DOHH2 (cell line): Measurements from ENCODE around the gene PSRC1.

Source experiments
- H3F3A ChIP-seq: fragments of 200-600 bp; sonication (generic), shearing (Covaris generic); 2 replicates; pipeline ENCODE4 v1.6.0; 2016; ENCODE audit warnings: antibody characterized with exemption, mild to moderate bottlenecking; ENCODE audit not compliant: control insufficient read depth, insufficient read depth
- H3K27ac ChIP-seq: fragments of 200-600 bp; sonication (generic); 2 replicates; pipeline ENCODE4 v1.5.1; 2014; ENCODE audit warnings: low read depth, mild to moderate bottlenecking, low read length, moderate library complexity
- H3K27me3 ChIP-seq: fragments of 200-600 bp; sonication (generic); 2 replicates; pipeline ENCODE4 v1.6.1; 2014; ENCODE audit warnings: mild to moderate bottlenecking, low read length, mixed read lengths; ENCODE audit not compliant: control insufficient read depth
- H3K36me3 ChIP-seq: fragments of 200-600 bp; sonication (generic); 2 replicates; pipeline ENCODE4 v1.6.1; 2014; ENCODE audit warnings: mild to moderate bottlenecking, low read length, moderate library complexity, mixed read lengths; ENCODE audit not compliant: control insufficient read depth
- H3K4me1 ChIP-seq: fragments of 200-600 bp; sonication (generic); 2 replicates; pipeline ENCODE4 v1.6.1; 2014; ENCODE audit warnings: mild to moderate bottlenecking, low read length, mixed read lengths; ENCODE audit not compliant: control insufficient read depth
- H3K4me2 ChIP-seq: fragments of 200-600 bp; sonication (generic); 2 replicates; pipeline ENCODE4 v1.6.0; 2014; ENCODE audit warnings: mild to moderate bottlenecking, low read length, moderate library complexity
- H3K4me3 ChIP-seq: fragments of 200-600 bp; sonication (generic); 2 replicates; pipeline ENCODE4 v1.5.1; 2014; ENCODE audit warnings: mild to moderate bottlenecking, low read length, mixed read lengths
- H3K79me2 ChIP-seq: fragments of 200-600 bp; sonication (generic); 2 replicates; pipeline ENCODE4 v1.6.1; 2014; ENCODE audit warnings: mild to moderate bottlenecking, low read length, mixed read lengths; ENCODE audit not compliant: control insufficient read depth
- H3K9me2 ChIP-seq: fragments of 200-600 bp; sonication (generic); replicated peaks from 2 replicates; pipeline ENCODE4 v1.6.1; 2014; ENCODE audit warnings: mild to moderate bottlenecking, low read length, mixed read lengths; ENCODE audit not compliant: control insufficient read depth
- H3K9me3 ChIP-seq: fragments of 200-600 bp; sonication (generic); 2 replicates; pipeline ENCODE4 v1.6.1; 2014; ENCODE audit warnings: antibody characterized with exemption, low read length, mixed read lengths; ENCODE audit not compliant: control insufficient read depth, insufficient read depth
- H4K20me1 ChIP-seq: fragments of 200-600 bp; sonication (generic); 2 replicates; pipeline ENCODE4 v1.6.0; 2014; ENCODE audit warnings: low read depth, mild to moderate bottlenecking, antibody characterized with exemption, low read length, moderate library complexity; ENCODE audit not compliant: control insufficient read depth, insufficient read depth
- EZH2phosphoT487 ChIP-seq: fragments of 200-600 bp; sonication (generic); IDR thresholded peaks from 2 replicates; pipeline ENCODE4 v1.6.1; 2017; ENCODE audit warnings: borderline replicate concordance, mild to moderate bottlenecking, antibody characterized with exemption, low read length, moderate library complexity, mixed read lengths
- TF ChIP-seq, protein P1 (sequence below): fragments of 200-600 bp; sonication (generic); IDR thresholded peaks from one replicate; pipeline ENCODE4 v1.5.1; 2014; ENCODE audit warnings: antibody characterized with exemption, mild to moderate bottlenecking, low read depth, low read length; ENCODE audit not compliant: poor library complexity, severe bottlenecking

The PSRC1 gene

DNA sequence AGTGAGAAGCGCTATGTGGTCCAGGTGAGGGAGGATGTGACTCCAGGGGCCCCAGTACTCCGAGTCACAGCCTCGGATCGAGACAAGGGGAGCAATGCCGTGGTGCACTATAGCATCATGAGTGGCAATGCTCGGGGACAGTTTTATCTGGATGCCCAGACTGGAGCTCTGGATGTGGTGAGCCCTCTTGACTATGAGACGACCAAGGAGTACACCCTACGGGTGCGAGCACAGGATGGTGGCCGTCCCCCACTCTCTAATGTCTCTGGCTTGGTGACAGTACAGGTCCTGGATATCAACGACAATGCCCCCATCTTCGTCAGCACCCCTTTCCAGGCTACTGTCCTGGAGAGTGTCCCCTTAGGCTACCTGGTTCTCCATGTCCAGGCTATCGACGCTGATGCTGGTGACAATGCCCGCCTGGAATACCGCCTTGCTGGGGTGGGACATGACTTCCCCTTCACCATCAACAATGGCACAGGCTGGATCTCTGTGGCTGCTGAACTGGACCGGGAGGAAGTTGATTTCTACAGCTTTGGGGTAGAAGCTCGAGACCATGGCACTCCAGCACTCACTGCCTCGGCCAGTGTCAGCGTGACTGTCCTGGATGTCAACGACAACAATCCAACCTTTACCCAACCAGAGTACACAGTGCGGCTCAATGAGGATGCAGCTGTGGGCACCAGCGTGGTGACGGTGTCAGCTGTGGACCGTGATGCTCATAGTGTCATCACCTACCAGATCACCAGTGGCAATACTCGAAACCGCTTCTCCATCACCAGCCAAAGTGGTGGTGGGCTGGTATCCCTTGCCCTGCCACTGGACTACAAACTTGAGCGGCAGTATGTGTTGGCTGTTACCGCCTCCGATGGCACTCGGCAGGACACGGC, 31.4 kb downstream of the PSRC1 start:
- no peak overlapping the region for H3K4me3 ChIP-seq
- no peaks in the 10 kb centered on the region for H4K20me1 ChIP-seq
- H3K9me3 ChIP-seq = no peaks in the 10 kb centered on the region
- no peak overlapping the region for H3K4me2 ChIP-seq
- no peaks in the 10 kb centered on the region for H3K9me2 ChIP-seq
- H3K79me2 ChIP-seq = no peaks in the 10 kb centered on the region
- no peak overlapping the region for H3K27ac ChIP-seq
- TF ChIP-seq EZH2phosphoT487 = no peak
- TF ChIP-seq, protein P1, sequence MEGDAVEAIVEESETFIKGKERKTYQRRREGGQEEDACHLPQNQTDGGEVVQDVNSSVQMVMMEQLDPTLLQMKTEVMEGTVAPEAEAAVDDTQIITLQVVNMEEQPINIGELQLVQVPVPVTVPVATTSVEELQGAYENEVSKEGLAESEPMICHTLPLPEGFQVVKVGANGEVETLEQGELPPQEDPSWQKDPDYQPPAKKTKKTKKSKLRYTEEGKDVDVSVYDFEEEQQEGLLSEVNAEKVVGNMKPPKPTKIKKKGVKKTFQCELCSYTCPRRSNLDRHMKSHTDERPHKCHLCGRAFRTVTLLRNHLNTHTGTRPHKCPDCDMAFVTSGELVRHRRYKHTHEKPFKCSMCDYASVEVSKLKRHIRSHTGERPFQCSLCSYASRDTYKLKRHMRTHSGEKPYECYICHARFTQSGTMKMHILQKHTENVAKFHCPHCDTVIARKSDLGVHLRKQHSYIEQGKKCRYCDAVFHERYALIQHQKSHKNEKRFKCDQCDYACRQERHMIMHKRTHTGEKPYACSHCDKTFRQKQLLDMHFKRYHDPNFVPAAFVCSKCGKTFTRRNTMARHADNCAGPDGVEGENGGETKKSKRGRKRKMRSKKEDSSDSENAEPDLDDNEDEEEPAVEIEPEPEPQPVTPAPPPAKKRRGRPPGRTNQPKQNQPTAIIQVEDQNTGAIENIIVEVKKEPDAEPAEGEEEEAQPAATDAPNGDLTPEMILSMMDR = no peak
- no peaks in the 10 kb centered on the region for H3K36me3 ChIP-seq
- peaks cover 15% of the 10 kb centered on the region for H3K27me3 ChIP-seq
- no peaks in the 10 kb centered on the region for H3F3A ChIP-seq
- H3K4me1 ChIP-seq = peaks cover 28% of the 10 kb centered on the region

DNA sequence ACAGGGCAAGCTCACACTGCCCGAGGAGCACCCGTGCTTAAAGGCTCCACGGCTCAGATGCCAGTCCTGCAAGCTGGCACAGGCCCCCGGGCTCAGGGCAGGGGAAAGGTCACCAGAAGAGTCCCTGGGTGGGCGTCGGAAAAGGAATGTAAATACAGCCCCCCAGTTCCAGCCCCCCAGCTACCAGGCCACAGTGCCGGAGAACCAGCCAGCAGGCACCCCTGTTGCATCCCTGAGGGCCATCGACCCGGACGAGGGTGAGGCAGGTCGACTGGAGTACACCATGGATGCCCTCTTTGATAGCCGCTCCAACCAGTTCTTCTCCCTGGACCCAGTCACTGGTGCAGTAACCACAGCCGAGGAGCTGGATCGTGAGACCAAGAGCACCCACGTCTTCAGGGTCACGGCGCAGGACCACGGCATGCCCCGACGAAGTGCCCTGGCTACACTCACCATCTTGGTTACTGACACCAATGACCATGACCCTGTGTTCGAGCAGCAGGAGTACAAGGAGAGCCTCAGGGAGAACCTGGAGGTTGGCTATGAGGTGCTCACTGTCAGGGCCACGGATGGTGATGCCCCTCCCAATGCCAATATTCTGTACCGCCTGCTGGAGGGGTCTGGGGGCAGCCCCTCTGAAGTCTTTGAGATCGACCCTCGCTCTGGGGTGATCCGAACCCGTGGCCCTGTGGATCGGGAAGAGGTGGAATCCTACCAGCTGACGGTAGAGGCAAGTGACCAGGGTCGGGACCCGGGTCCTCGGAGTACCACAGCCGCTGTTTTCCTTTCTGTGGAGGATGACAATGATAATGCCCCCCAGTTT, 32.3 kb downstream of the PSRC1 start:
- peak overlapping the region; percentile 62 for H3K4me3 ChIP-seq
- TF ChIP-seq, protein P1 = no peak
- TF ChIP-seq EZH2phosphoT487 = no peak
- H3K9me3 ChIP-seq = no peaks in the 10 kb centered on the region
- H3F3A ChIP-seq = no peaks in the 10 kb centered on the region
- peaks cover 18% of the 10 kb centered on the region for H3K27me3 ChIP-seq
- H3K79me2 ChIP-seq = no peaks in the 10 kb centered on the region
- no peaks in the 10 kb centered on the region for H3K9me2 ChIP-seq
- H3K36me3 ChIP-seq = no peaks in the 10 kb centered on the region
- H3K4me1 ChIP-seq = peaks cover 28% of the 10 kb centered on the region
- H3K4me2 ChIP-seq = peak overlapping the region; percentile 63
- H3K27ac ChIP-seq = no peak overlapping the region
- no peaks in the 10 kb centered on the region for H4K20me1 ChIP-seq

DNA sequence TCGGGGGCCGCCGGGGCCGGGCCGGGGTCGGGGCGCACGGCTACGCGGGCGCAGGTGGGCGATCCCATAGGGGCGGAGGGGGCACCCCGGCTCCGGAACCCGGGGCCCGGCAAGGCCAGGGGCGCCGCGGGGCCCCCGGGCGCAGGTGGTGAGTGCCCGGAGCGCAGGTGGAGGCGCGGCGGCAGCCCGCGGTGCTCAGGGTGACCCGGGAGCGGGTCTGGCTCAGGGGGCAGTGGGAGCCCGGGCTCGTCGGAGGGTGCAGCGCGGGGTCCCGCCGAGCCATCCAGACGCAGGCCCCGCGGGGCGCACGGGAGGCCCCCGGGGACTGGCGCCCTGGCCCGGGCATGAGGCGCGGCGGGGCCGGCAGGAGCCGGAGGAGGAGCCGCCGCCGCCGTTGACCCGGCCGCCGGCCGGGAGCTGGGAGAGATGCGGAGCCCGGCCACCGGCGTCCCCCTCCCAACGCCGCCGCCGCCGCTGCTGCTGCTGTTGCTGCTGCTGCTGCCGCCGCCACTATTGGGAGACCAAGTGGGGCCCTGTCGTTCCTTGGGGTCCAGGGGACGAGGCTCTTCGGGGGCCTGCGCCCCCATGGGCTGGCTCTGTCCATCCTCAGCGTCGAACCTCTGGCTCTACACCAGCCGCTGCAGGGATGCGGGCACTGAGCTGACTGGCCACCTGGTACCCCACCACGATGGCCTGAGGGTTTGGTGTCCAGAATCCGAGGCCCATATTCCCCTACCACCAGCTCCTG, 33.1 kb downstream of the PSRC1 start:
- H3K4me1 ChIP-seq = peaks cover 28% of the 10 kb centered on the region
- H3F3A ChIP-seq = no peaks in the 10 kb centered on the region
- no peak overlapping the region for H3K27ac ChIP-seq
- H3K9me3 ChIP-seq = no peaks in the 10 kb centered on the region
- no peaks in the 10 kb centered on the region for H3K36me3 ChIP-seq
- TF ChIP-seq, protein P1 = no peak
- no peak for TF ChIP-seq EZH2phosphoT487
- peaks cover 18% of the 10 kb centered on the region for H3K27me3 ChIP-seq
- no peaks in the 10 kb centered on the region for H4K20me1 ChIP-seq
- H3K79me2 ChIP-seq = no peaks in the 10 kb centered on the region
- H3K9me2 ChIP-seq = no peaks in the 10 kb centered on the region
- peak overlapping the region; percentile 63 for H3K4me2 ChIP-seq
- H3K4me3 ChIP-seq = peak overlapping the region; percentile 62
